Nephron progenitor cell (in vitro differentiated cells): ENCODE measurements around the gene ASB13.

ENCODE experiments used
- DNase-seq: peaks from one replicate; pipeline ENCODE4 v3.0.0; 2021
- H3K27ac Mint-ChIP-seq: 2 replicates; pipeline ENCODE4 v1.8.0; 2021; ENCODE audit warnings: mild to moderate bottlenecking, moderate library complexity, mixed read lengths
- H3K27me3 Mint-ChIP-seq: 2 replicates; pipeline ENCODE4 v1.8.0; 2021; ENCODE audit warnings: mild to moderate bottlenecking, low read depth, mixed read lengths; ENCODE audit not compliant: poor library complexity
- H3K36me3 Mint-ChIP-seq: 2 replicates; pipeline ENCODE4 v1.8.0; 2021; ENCODE audit warnings: low read depth, mixed read lengths
- H3K4me1 Mint-ChIP-seq: 2 replicates; pipeline ENCODE4 v1.8.0; 2021; ENCODE audit warnings: mixed read lengths
- H3K4me3 Mint-ChIP-seq: 2 replicates; pipeline ENCODE4 v1.8.0; 2021; ENCODE audit warnings: mild to moderate bottlenecking, moderate library complexity, mixed read lengths
- H3K9me3 Mint-ChIP-seq: 2 replicates; pipeline ENCODE4 v1.8.0; 2021; ENCODE audit warnings: mild to moderate bottlenecking, moderate library complexity, mixed read lengths
- CTCF ChIP-seq: fragments of 200-600 bp; sonication (generic); IDR thresholded peaks from 2 replicates; pipeline ENCODE4 v1.5.0; 2021; ENCODE audit warnings: antibody characterized with exemption

The ASB13 gene

DNA sequence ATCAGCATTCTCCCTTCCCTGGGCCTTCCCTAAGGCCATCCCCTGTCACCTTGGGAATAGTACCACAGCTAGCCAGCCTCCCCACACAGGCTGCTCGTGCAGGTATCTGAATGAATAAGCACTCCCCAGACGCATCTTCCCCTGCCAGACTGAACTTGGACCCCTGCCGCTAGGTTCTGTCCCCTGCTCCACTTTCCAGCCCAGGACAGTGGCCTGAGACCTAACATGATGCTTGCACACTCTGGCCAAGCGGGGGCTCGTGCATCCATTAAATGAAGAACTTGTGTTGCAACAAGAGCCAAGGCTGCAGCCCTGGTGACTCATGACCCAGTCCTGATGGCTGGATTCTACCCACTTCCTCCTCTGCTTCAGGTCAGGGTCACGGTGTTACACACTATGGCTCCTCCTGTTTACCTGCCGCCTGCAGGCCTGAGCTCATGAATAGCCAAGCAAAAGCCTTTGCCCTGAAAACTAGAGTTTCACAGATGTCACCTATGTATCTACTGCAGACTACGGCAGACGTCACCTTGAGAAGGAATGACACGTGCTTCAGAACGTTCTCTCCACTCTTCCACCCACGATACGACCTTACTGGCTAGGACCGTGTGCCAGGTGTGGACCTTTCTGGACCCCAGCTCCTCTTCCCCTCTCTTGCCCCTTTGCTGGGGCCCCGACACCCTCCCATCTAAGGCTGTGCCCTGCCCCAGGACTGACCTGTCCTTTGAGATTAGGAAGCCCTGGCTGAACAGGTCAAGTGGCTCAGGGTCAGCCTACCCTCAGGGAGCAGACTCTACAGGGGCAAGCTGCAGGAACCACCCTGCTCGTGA, 6.5 kb downstream of the ASB13 start:
- Mint-ChIP-seq H3K9me3 (no peaks in the 10 kb centered on the region), H3K36me3 (no peaks in the 10 kb centered on the region), H3K4me3 (peak overlapping the region; percentile 13), H3K4me1 (peaks cover 87% of the 10 kb centered on the region), H3K27me3 (peaks cover 10% of the 10 kb centered on the region), H3K27ac (peak overlapping the region; percentile 74)
- no peak for DNase-seq
- no peak for TF ChIP-seq CTCF

- Mint-ChIP-seq H3K9me3 (no peaks in the 10 kb centered on the region), H3K27ac (no peak overlapping the region), H3K27me3 (peaks cover 6% of the 10 kb centered on the region), H3K36me3 (no peaks in the 10 kb centered on the region), H3K4me1 (peaks cover 86% of the 10 kb centered on the region), H3K4me3 (peak overlapping the region; percentile 13)
- peak; percentile 25 for DNase-seq
- TF ChIP-seq CTCF: no peak
Observed at GRCh38 chr10:5658871-5659618, 7.3 kb downstream of the ASB13 start.

GRCh38 chr10:5656737-5657579, 9.4 kb downstream of the ASB13 start:
- no peaks in the 10 kb centered on the region for H3K36me3 Mint-ChIP-seq
- no peak for TF ChIP-seq CTCF
- H3K4me3 Mint-ChIP-seq: no peak overlapping the region
- peaks cover 6% of the 10 kb centered on the region for H3K27me3 Mint-ChIP-seq
- no peak overlapping the region for H3K27ac Mint-ChIP-seq
- peaks cover 67% of the 10 kb centered on the region for H3K4me1 Mint-ChIP-seq
- DNase-seq: no peak
- H3K9me3 Mint-ChIP-seq: no peaks in the 10 kb centered on the region

- Mint-ChIP-seq H3K4me1 (peaks cover 49% of the 10 kb centered on the region), H3K4me3 (no peak overlapping the region), H3K36me3 (peaks cover 4% of the 10 kb centered on the region), H3K27ac (peak overlapping the region; percentile 56), H3K27me3 (peaks cover 6% of the 10 kb centered on the region), H3K9me3 (no peaks in the 10 kb centered on the region)
- DNase-seq: no peak
- no peak for TF ChIP-seq CTCF
Observed at GRCh38 chr10:5655121-5655520, 11.3 kb downstream of the ASB13 start.

- Mint-ChIP-seq H3K27me3 (peaks cover 6% of the 10 kb centered on the region), H3K4me1 (peaks cover 40% of the 10 kb centered on the region), H3K9me3 (no peaks in the 10 kb centered on the region), H3K36me3 (peaks cover 11% of the 10 kb centered on the region), H3K4me3 (no peak overlapping the region), H3K27ac (no peak overlapping the region)
- DNase-seq: no peak
- TF ChIP-seq CTCF: no peak
Observed at GRCh38 chr10:5654218-5654755, 12.1 kb downstream of the ASB13 start.
